Muscle of arm (tissue), 12 donors: Measurements from ENCODE around the gene OR10H5. TPM values are rescaled to one million over a fixed set of nuclear protein-coding genes. Genes with fewer than 3 reads are reported as not detected.
"Not testable (repeated sequence)": the region's sequence is repeated elsewhere in the genome, so short reads cannot be mapped to it uniquely, and the experiment has no call there.

ENCODE experiments used
- DNase-seq: peaks from one replicate; pipeline ENCODE4 v3.0.0-alpha.2; 2013
- polyA plus RNA-seq, 12 donors: library from polyadenylated mRNA; unstranded; fragments of 120-200 nt; gene quantifications; one replicate each; pipeline ENCODE4 v1.2.1, GENCODE V29; 2013; ENCODE audit not compliant: insufficient read length in 12 of 12

OR10H5 gene
- polyA plus RNA-seq, 12 donors: 0.04 to 0.09 (median 0.05) TPM; not detected in 2

GRCh38 chr19:15811476-15811875 is 24.0 kb downstream of the OR10H5 start:
- DNase-seq: no peak

GRCh38 chr19:15812060-15812722 is 24.7 kb downstream of the OR10H5 start:
- no peak for DNase-seq

GRCh38 chr19:15813916-15814315 is 26.5 kb downstream of the OR10H5 start:
- DNase-seq: no peak

- no peak for DNase-seq
These were observed 27.8 kb downstream of the OR10H5 start, which contains the start of gene OR10H1 for GRCh38 chr19:15815306-15815705. TSS of gene OR10H1 (minus strand) at chr19:15815664. CDS start at chr19:15808037, 7,627 bp downstream.

- no peak for DNase-seq
These were observed 33.2 kb downstream of the OR10H5 start for GRCh38 chr19:15820646-15821045.

GRCh38 chr19:15825753-15826152 is 38.3 kb downstream of the OR10H5 start:
- DNase-seq: no peak

- no peak for DNase-seq
These were observed 40.7 kb downstream of the OR10H5 start for GRCh38 chr19:15828121-15828610.

- DNase-seq: not testable (repeated sequence)
These were observed 41.3 kb downstream of the OR10H5 start for GRCh38 chr19:15828611-15829305.

GRCh38 chr19:15829306-15829698 is 41.8 kb downstream of the OR10H5 start:
- no peak for DNase-seq

- DNase-seq: no peak
These were observed 42.3 kb downstream of the OR10H5 start for GRCh38 chr19:15829786-15830185.

GRCh38 chr19:15831626-15832025 is 44.2 kb downstream of the OR10H5 start:
- no peak for DNase-seq

- DNase-seq: not testable (repeated sequence)
These were observed 46.8 kb downstream of the OR10H5 start for GRCh38 chr19:15834232-15834631.

GRCh38 chr19:15835565-15836329 is 48.3 kb downstream of the OR10H5 start:
- DNase-seq: not testable (repeated sequence)

GRCh38 chr19:15836330-15837220 is 49.1 kb downstream of the OR10H5 start:
- peak; percentile 98 for DNase-seq

GRCh38 chr19:15837221-15837731 is 49.8 kb downstream of the OR10H5 start:
- DNase-seq: no peak

GRCh38 chr19:15838351-15838750 is 50.9 kb downstream of the OR10H5 start:
- DNase-seq: no peak

GRCh38 chr19:15839888-15840287 is 52.4 kb downstream of the OR10H5 start:
- not testable (repeated sequence) for DNase-seq

GRCh38 chr19:15840833-15841232 is 53.4 kb downstream of the OR10H5 start:
- DNase-seq: no peak

GRCh38 chr19:15841875-15842569 is 54.6 kb downstream of the OR10H5 start:
- no peak for DNase-seq

- no peak for DNase-seq
These were observed 55.9 kb downstream of the OR10H5 start for GRCh38 chr19:15843203-15843893.
